ENCODE data around the gene COA7.
A peak's percentile ranks its signal among the peaks of the same experiment; 100 is the strongest.

Gene COA7

DNA sequence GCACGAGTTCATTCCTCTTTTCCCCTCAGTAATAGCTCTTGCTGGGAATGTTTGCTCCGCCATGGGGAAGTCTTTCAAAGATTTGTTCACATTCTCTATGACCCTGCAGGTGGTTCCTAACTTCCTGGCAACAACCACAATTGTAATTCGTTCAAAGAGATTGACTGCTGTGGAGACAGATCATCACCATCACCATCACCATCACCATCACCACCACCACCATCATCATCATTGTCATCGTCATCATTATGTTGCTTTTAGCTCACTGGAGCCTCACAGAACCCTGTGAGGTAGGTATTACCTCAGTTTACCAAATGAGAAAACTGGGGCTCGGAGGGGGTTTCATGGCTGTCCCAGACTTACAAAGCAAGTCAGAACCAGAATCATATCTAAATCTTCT is 30.9 kb downstream of the COA7 start:
- TF ChIP-seq, protein P1, sequence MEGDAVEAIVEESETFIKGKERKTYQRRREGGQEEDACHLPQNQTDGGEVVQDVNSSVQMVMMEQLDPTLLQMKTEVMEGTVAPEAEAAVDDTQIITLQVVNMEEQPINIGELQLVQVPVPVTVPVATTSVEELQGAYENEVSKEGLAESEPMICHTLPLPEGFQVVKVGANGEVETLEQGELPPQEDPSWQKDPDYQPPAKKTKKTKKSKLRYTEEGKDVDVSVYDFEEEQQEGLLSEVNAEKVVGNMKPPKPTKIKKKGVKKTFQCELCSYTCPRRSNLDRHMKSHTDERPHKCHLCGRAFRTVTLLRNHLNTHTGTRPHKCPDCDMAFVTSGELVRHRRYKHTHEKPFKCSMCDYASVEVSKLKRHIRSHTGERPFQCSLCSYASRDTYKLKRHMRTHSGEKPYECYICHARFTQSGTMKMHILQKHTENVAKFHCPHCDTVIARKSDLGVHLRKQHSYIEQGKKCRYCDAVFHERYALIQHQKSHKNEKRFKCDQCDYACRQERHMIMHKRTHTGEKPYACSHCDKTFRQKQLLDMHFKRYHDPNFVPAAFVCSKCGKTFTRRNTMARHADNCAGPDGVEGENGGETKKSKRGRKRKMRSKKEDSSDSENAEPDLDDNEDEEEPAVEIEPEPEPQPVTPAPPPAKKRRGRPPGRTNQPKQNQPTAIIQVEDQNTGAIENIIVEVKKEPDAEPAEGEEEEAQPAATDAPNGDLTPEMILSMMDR (conservative IDR thresholded peaks at IDR 0.05), result no peak
- no peak for TF ChIP-seq ZFX (IDR thresholded peaks at IDR 0.05)
- no peak overlapping the region for H3K27ac ChIP-seq

DNA sequence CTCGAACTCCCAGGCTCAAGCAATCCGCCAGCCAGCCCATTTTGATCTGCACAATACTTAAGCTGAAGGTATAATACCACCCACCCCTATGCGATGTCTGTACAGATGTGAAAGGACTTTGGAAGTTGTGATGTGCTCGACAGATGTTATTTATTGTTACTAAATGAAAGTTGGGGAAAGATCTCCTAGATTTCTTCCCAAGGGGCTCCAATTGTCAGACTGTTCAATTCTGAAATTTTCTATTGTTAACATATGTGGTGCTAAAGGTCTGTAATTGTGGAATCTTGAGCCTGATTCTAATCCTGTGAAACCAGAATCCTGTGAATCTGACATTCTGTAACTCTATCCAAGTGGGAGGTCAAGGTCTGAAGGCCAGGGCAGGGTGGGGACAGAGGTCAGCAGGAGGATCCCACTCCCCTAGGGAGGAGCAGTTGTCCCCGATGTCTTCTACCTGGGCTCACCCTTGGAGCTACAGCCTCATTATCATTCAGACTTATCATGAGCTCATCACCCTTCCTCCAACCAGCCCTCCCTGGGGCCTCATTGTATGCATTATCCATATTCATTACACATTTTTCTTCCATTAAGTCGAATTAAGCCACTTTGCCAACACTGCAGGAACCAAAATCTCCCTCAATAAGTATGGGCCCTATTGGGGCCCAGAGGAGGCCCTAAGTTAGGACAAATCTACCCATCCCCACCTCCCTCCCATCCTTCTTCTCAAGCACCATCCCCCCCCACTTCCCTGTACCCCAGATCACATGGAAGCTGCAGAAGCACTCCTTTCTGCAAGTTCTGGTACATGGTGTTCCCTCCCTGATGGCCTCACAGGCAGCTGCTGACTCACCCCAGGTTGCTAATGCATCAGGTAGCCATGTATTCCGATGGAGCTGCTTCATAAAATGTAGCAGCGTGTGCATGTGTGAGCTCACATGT is 32.9 kb downstream of the COA7 start:
- no peak overlapping the region for H3K27ac ChIP-seq

DNA sequence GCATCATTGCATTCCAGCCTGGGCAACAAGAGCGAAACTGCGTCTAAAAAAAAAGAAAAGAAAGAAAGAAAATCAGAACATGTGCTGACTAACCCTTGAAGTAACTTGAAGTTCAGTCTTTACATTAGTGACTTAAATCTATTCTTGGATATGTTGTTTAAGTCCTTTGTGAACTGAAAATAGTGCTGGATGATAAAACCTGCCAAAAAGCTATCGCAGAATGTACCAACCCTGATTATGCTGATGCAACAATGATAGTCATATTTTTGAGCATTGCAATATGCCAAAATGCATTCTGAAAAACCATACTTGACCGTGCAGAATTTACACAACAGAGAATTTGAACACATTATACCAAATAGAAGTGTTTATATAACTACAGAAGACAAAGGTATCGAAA is 34.4 kb downstream of the COA7 start:
- no peak for TF ChIP-seq ZFX (IDR thresholded peaks at IDR 0.05)
- TF ChIP-seq, protein P1 (conservative IDR thresholded peaks at IDR 0.05), result no peak
- H3K27ac ChIP-seq, result peak overlapping the region; percentile 61

More for the DNA sequence above, 32.9 kb downstream of the COA7 start:
- no peak for TF ChIP-seq ZFX (IDR thresholded peaks at IDR 0.05)
- TF ChIP-seq, protein P1 (conservative IDR thresholded peaks at IDR 0.05), result no peak

DNA sequence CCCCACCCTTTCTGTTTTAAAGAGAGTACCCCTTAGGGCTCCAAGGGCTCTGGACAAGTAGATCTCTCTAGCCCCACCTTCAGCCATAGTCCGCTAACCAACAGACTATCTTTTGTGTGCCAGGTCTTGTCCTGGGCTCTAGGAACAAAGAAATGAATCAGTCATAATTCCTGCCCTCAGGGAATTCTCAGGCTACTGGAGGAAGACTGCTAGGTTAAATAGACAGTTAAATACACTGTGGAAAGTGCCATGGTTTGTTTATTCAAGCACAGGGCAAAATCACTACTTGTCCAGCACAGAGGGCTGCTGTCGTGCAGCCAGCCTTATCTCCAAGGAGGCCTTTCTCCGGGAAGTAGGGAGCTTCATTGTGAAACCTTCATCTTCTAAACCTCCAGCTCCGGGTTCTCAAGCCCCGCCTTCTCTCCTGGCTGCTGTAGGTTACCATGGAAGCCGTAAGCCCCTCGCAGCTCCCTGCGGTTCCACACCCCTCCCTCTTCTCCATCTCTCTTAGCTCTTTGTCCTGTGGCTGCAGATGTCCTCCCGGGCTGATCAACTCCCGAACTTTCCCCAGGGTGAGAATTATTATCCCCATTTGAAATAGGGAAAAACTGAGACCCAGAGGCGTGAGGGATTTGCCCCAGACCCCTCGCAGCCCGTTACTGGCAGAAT is 35.4 kb downstream of the COA7 start:
- peak overlapping the region; percentile 61 for H3K27ac ChIP-seq

DNA sequence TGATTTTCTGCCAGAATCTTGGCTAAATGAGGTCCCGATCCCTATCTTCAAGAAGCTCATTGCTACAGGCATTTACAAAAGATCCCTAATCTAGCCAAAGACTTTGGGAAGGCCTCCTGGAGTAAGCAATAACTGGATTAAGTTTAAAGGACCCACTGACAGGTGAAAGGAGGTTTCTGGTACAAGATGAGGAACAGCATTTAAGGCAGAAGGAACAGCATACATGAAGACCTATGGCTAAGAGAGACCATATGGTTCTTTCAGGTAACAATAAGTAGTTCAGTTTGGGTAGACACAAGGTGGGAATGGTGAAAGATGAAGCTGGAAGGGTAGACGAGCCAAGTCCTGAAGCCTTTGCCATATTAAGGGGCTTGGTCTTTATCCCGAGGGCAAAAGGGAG is 37.3 kb downstream of the COA7 start:
- TF ChIP-seq, protein P1 (conservative IDR thresholded peaks at IDR 0.05), result no peak
- no peak for TF ChIP-seq ZFX (IDR thresholded peaks at IDR 0.05)
- H3K27ac ChIP-seq, result no peak overlapping the region

More for the DNA sequence above, 35.4 kb downstream of the COA7 start:
- TF ChIP-seq, protein P1 (conservative IDR thresholded peaks at IDR 0.05), result no peak
- TF ChIP-seq ZFX (IDR thresholded peaks at IDR 0.05), result no peak

DNA sequence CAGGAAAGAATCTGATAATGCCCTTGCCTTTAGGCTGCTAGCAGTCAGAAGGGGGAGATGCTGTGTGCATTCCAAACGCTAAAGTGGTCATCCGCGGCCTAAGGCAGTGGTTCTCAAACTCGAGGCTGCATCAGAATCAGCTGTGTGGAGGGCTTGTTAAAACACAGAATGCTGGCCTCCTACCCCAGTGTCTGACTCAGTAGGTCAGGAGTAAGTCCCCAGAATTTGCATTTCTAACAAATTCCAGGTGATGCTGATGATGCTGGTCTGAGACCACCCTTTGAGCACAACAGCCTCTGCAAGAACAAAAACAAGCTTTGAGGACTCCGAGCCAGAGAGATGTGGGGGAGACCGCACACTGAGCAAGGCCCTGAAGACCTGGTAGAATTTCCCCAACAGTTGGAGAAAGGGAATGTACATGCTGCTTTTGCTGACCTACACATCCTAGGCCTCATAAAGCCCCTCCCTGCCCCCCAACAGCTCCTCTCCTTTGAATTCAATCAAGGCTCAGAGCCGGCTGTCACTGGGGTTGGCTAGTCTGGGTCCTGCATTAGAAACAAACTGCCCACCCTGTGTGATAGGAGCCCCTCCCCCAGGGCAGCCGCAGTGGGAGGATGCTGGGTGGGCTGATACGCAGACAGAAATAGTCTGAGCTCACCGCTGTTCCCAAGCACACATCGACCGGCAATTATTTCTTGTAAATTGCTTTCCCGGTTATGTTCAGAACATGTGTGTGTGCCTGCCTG is 38.1 kb downstream of the COA7 start:
- no peak overlapping the region for H3K27ac ChIP-seq
- no peak for TF ChIP-seq ZFX (IDR thresholded peaks at IDR 0.05)
- TF ChIP-seq, protein P1 (conservative IDR thresholded peaks at IDR 0.05), result no peak

Measured in C4-2B (cell line).